Calu3 (cell line): Measurements from ENCODE around the gene NPTX2. TPM values are rescaled to one million over a fixed set of nuclear protein-coding genes. Genes with fewer than 3 reads are reported as not detected.

Experiments used
- BruUV-seq: library from RNA; stranded (reverse); fragments of 400-500 nt; replicated peaks from 2 replicates; lab custom pipeline; 2021; lab: Mats Ljungman, UMichigan
- CTCF ChIA-PET: fragments of 300-600 bp; sonication (Branson Sonifier 250); formaldehyde crosslinking; loops from one replicate; lab custom pipeline; 2022; ENCODE audit warnings: antibody characterized with exemption; lab: Charles Lee
- DNase-seq: peaks from one replicate; pipeline ENCODE4 v3.0.0; 2022
- H3K27ac Mint-ChIP-seq: one replicate; pipeline ENCODE4 v1.8.0; 2022; ENCODE audit warnings: mixed read lengths; ENCODE audit not compliant: unreplicated experiment
- H3K27me3 Mint-ChIP-seq: one replicate; pipeline ENCODE4 v1.8.0; 2022; ENCODE audit warnings: mixed read lengths; ENCODE audit not compliant: unreplicated experiment
- H3K36me3 Mint-ChIP-seq: one replicate; pipeline ENCODE4 v1.8.0; 2022; ENCODE audit warnings: mild to moderate bottlenecking, moderate library complexity, mixed read lengths; ENCODE audit not compliant: insufficient read depth, unreplicated experiment
- H3K4me1 Mint-ChIP-seq: one replicate; pipeline ENCODE4 v1.8.0; 2022; ENCODE audit warnings: mild to moderate bottlenecking, low read depth, mixed read lengths; ENCODE audit not compliant: unreplicated experiment
- H3K4me3 Mint-ChIP-seq: one replicate; pipeline ENCODE4 v1.8.0; 2022; ENCODE audit warnings: mild to moderate bottlenecking, low read depth, moderate library complexity, mixed read lengths; ENCODE audit not compliant: unreplicated experiment
- H3K9me3 Mint-ChIP-seq: one replicate; pipeline ENCODE4 v1.8.0; 2022; ENCODE audit warnings: low read depth, mixed read lengths; ENCODE audit not compliant: unreplicated experiment
- intact Hi-C: fragments of 100-400 bp; cut with micrococcal nuclease; formaldehyde crosslinking; loops from one replicate; pipeline ENCODE4 v1.10.0; 2022; ENCODE audit not compliant: unreplicated experiment
- total RNA-seq: library from RNA; stranded (reverse); gene quantifications from 2 replicates; pipeline ENCODE4 v1.2.3, GENCODE V29; 2022
- TF ChIP-seq, protein P1 (sequence below): fragments of 200-600 bp; IDR thresholded peaks from one replicate; pipeline ENCODE4 v1.8.0; 2022; ENCODE audit warnings: antibody characterized with exemption; ENCODE audit not compliant: unreplicated experiment

Gene NPTX2
- total RNA-seq, 1 experiment from 2014 or later = not detected

- no peak for DNase-seq
- TF ChIP-seq, protein P1, sequence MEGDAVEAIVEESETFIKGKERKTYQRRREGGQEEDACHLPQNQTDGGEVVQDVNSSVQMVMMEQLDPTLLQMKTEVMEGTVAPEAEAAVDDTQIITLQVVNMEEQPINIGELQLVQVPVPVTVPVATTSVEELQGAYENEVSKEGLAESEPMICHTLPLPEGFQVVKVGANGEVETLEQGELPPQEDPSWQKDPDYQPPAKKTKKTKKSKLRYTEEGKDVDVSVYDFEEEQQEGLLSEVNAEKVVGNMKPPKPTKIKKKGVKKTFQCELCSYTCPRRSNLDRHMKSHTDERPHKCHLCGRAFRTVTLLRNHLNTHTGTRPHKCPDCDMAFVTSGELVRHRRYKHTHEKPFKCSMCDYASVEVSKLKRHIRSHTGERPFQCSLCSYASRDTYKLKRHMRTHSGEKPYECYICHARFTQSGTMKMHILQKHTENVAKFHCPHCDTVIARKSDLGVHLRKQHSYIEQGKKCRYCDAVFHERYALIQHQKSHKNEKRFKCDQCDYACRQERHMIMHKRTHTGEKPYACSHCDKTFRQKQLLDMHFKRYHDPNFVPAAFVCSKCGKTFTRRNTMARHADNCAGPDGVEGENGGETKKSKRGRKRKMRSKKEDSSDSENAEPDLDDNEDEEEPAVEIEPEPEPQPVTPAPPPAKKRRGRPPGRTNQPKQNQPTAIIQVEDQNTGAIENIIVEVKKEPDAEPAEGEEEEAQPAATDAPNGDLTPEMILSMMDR = no peak
- H3K4me3 Mint-ChIP-seq = no peak overlapping the region
- intact Hi-C loops = no loop called here
- H3K4me1 Mint-ChIP-seq = no peaks in the 10 kb centered on the region
- H3K27me3 Mint-ChIP-seq = peaks cover 47% of the 10 kb centered on the region
- BruUV-seq = no TSS peak
- CTCF ChIA-PET = no interaction called here
- no peaks in the 10 kb centered on the region for H3K36me3 Mint-ChIP-seq
- H3K27ac Mint-ChIP-seq = no peak overlapping the region
- no peaks in the 10 kb centered on the region for H3K9me3 Mint-ChIP-seq
Observed at GRCh38 chr7:98598846-98599615, 18.1 kb upstream of the NPTX2 start.

DNA sequence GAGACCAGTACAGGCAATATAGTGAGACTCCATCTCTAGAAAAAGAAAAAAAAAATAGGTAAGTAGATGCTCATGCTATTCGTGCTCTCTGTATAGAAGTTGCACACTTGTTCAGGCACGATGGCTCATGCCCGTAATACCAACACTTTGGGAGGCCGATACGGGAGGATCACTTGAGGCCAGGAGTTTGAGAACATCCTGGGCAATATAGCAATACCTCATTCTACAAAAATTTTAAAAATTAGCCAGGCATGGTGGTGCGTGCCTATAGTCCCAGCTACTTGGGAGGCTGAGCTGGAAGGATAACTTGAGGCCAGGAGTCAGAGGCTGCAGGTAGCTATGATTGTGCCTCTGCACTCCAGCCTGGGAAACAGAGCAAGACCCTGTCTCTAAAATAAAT lies 17.2 kb upstream of the NPTX2 start:
- Mint-ChIP-seq H3K27ac (no peak overlapping the region), H3K36me3 (no peaks in the 10 kb centered on the region), H3K4me1 (no peaks in the 10 kb centered on the region), H3K4me3 (no peak overlapping the region), H3K9me3 (no peaks in the 10 kb centered on the region), H3K27me3 (peaks cover 47% of the 10 kb centered on the region)
- intact Hi-C loops = no loop called here
- no TSS peak for BruUV-seq
- CTCF ChIA-PET = no interaction called here
- DNase-seq = no peak
- TF ChIP-seq, protein P1 = no peak

DNA sequence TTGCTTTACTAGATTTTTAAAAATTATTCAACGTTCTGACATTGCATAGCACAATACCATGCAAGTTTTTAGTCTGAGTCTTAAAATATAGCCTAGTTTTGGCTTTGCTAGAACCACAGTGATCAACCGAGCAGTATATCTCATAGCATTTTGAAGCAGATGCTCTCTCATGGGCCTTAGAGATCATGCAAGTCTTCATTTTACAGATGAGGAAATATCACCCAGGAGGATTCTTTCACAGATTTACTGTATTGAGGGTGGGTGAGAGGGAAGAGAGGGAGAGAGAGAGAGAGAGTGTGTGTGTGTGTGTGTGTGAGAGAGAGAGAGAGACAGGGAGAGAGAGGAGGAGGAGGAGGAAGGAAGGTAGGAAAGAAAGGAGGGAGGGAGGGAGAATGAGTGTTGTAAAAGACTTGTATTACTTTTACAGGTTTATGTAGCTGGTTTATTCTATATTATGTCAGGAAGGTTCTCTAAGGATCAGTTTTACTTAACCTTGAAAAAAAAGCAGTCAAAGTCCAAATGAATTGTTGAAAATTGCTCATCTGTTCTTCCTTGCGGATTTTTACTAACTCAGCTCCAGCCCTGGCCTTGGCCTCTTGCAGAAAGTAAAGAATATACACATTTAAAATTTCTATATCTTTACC lies 14.2 kb upstream of the NPTX2 start:
- CTCF ChIA-PET = interaction anchor here (0.7 kb wide), 1 partner anchor 9 kb away, joined by 3 read pairs; no protein-coding TSS in a partner anchor
- BruUV-seq = no TSS peak
- TF ChIP-seq, protein P1 = no peak
- Mint-ChIP-seq H3K36me3 (no peaks in the 10 kb centered on the region), H3K4me3 (no peak overlapping the region), H3K4me1 (no peaks in the 10 kb centered on the region), H3K27me3 (peaks cover 64% of the 10 kb centered on the region), H3K9me3 (peaks cover 3% of the 10 kb centered on the region), H3K27ac (no peak overlapping the region)
- intact Hi-C loops = no loop called here
- DNase-seq = no peak

GRCh38 chr7:98603399-98603788 lies 13.7 kb upstream of the NPTX2 start:
- peaks cover 64% of the 10 kb centered on the region for H3K27me3 Mint-ChIP-seq
- H3K27ac Mint-ChIP-seq = no peak overlapping the region
- no peaks in the 10 kb centered on the region for H3K36me3 Mint-ChIP-seq
- BruUV-seq = no TSS peak
- CTCF ChIA-PET = interaction anchor here (0.7 kb wide), 1 partner anchor 10 kb away, joined by 3 read pairs; no protein-coding TSS in a partner anchor
- no peak for DNase-seq
- H3K9me3 Mint-ChIP-seq = peaks cover 3% of the 10 kb centered on the region
- intact Hi-C loops = no loop called here
- TF ChIP-seq, protein P1 = no peak
- H3K4me3 Mint-ChIP-seq = no peak overlapping the region
- no peaks in the 10 kb centered on the region for H3K4me1 Mint-ChIP-seq
